Measurements from ENCODE around the gene POU2F2. TPM values are rescaled to one million over a fixed set of nuclear protein-coding genes. Genes with fewer than 3 reads are reported as not detected.

The POU2F2 gene
- total and polyA plus RNA-seq, 9 donors = 0.52 to 4.3 (median 1.2) TPM; not detected in 1

- H3K4me1 ChIP-seq (ENCODE audit: insufficient read depth) = no peaks in the 10 kb centered on the region
- no peaks in the 10 kb centered on the region for H3K9me3 ChIP-seq
- no peak overlapping the region for H3K27ac ChIP-seq
- no peak for DNase-seq
- H3K27me3 ChIP-seq = no peaks in the 10 kb centered on the region
- H3K36me3 ChIP-seq = no peaks in the 10 kb centered on the region
- intact Hi-C loops (cut with DNase I) = no loop called here
- TF ChIP-seq CTCF (IDR thresholded peaks at IDR 0.05) (no peak), EP300 (IDR thresholded peaks at IDR 0.05) (no peak), POLR2A (IDR thresholded peaks at IDR 0.05) (no peak)
- no peak overlapping the region for H3K4me3 ChIP-seq
- whole genome bisulfite sequencing, 3 donors = 75 to 79% (median 76%) methylated on average over 7 of the region's 7 CpGs
These were observed 27.7 kb upstream of the POU2F2 start for GRCh38 chr19:42159942-42160341.

- H3K4me3 ChIP-seq = no peak overlapping the region
- H3K27ac ChIP-seq = no peak overlapping the region
- TF ChIP-seq EP300 (IDR thresholded peaks at IDR 0.05) = no peak
- TF ChIP-seq CTCF (IDR thresholded peaks at IDR 0.05) = no peak
- TF ChIP-seq POLR2A (IDR thresholded peaks at IDR 0.05) = no peak
- WGBS, 3 donors = 22 to 39% (median 29%) methylated on average over 2 of the region's 2 CpGs
- no peaks in the 10 kb centered on the region for H3K9me3 ChIP-seq
- intact Hi-C loops (cut with DNase I) = no loop called here
- no peak for DNase-seq
- no peaks in the 10 kb centered on the region for H3K4me1 ChIP-seq (ENCODE audit: insufficient read depth)
- H3K36me3 ChIP-seq = no peaks in the 10 kb centered on the region
- no peaks in the 10 kb centered on the region for H3K27me3 ChIP-seq
These were observed 26.7 kb upstream of the POU2F2 start for GRCh38 chr19:42158926-42159325.

- Histone ChIP-seq H3K27ac (no peak overlapping the region), H3K4me1 (ENCODE audit: insufficient read depth) (no peaks in the 10 kb centered on the region), H3K36me3 (no peaks in the 10 kb centered on the region), H3K27me3 (no peaks in the 10 kb centered on the region), H3K9me3 (no peaks in the 10 kb centered on the region), H3K4me3 (no peak overlapping the region)
- DNase-seq = no peak
- TF ChIP-seq EP300 (IDR thresholded peaks at IDR 0.05) (no peak), POLR2A (IDR thresholded peaks at IDR 0.05) (no peak), CTCF (IDR thresholded peaks at IDR 0.05) (no peak)
- WGBS, 3 donors = 89 to 93% (median 91%) methylated on average over 8 of the region's 8 CpGs
- intact Hi-C loops (cut with DNase I) = no loop called here
These were observed 24.3 kb upstream of the POU2F2 start for GRCh38 chr19:42156571-42156970.

- Histone ChIP-seq H3K36me3 (no peaks in the 10 kb centered on the region), H3K27me3 (no peaks in the 10 kb centered on the region), H3K9me3 (no peaks in the 10 kb centered on the region), H3K4me3 (no peak overlapping the region), H3K27ac (no peak overlapping the region), H3K4me1 (ENCODE audit: insufficient read depth) (no peaks in the 10 kb centered on the region)
- no peak for TF ChIP-seq POLR2A (IDR thresholded peaks at IDR 0.05)
- TF ChIP-seq EP300 (IDR thresholded peaks at IDR 0.05) = no peak
- TF ChIP-seq CTCF (IDR thresholded peaks at IDR 0.05) = no peak
- intact Hi-C loops (cut with DNase I) = no loop called here
- WGBS, 3 donors = 27 to 41% (median 30%) methylated on average over 10 of the region's 10 CpGs
- no peak for DNase-seq
These were observed 23.6 kb upstream of the POU2F2 start for GRCh38 chr19:42155796-42156195.
